HUES64 (cell line): ENCODE data around the gene TAS2R4.
"Not testable (repeated sequence)": the region's sequence is repeated elsewhere in the genome, so short reads cannot be mapped to it uniquely, and the experiment has no call there.

Experiments used
- H3K27ac ChIP-seq: 2 replicates; pipeline ENCODE4 v1.7.0; 2013; ENCODE audit warnings: low read depth, low read length, inconsistent platforms
- H3K27me3 ChIP-seq: 2 replicates; pipeline ENCODE4 v1.6.1; 2013; ENCODE audit warnings: mild to moderate bottlenecking, low read length; ENCODE audit not compliant: insufficient read depth
- H3K36me3 ChIP-seq: 2 replicates; pipeline ENCODE4 v1.6.1; 2013; ENCODE audit warnings: mild to moderate bottlenecking, low read length; ENCODE audit not compliant: insufficient read depth
- H3K4me1 ChIP-seq: 2 replicates; pipeline ENCODE4 v1.6.1; 2013; ENCODE audit warnings: mild to moderate bottlenecking, low read length, moderate library complexity; ENCODE audit not compliant: insufficient read depth
- H3K4me3 ChIP-seq: 2 replicates; pipeline ENCODE4 v1.5.1; 2013; ENCODE audit warnings: mild to moderate bottlenecking, low read length, moderate library complexity
- H3K9ac ChIP-seq: 2 replicates; pipeline ENCODE4 v1.6.1; 2013; ENCODE audit warnings: mild to moderate bottlenecking, low read depth, low read length
- H3K9me3 ChIP-seq: 2 replicates; pipeline ENCODE4 v1.6.1; 2013; ENCODE audit warnings: low read depth, low read length; ENCODE audit not compliant: insufficient read depth
- WGBS: fragments of 150-250, 120-280 bp; methylation state at CpG from one replicate; pipeline ENCODE4 v1.1.7; 2013; ENCODE audit warnings: missing lambda C conversion rate; 5-methylcytosine and 5-hydroxymethylcytosine counted together

Gene TAS2R4

DNA sequence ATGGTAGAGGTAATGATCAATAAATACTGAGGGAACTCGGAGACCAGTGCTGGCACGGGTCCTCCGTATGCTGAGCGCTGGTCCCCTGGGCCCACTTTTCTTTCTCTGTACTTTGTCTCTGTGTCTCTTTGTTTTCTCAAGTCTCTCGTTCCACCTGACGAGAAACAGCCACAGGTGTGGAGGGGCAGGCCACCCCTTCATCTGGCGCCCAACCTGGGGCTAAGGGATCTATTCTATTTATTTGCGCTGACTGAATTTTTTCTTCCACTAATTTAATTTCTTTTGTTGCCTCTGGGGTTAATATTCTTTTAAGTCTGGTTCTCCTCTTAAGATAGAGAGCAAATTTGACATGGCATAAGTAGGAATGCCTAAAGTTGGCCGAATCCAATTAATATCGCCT lies 24.6 kb upstream of the TAS2R4 start:
- not testable (repeated sequence) for H3K9ac ChIP-seq, H3K27ac ChIP-seq, H3K4me1 ChIP-seq, H3K27me3 ChIP-seq, H3K4me3 ChIP-seq
- Histone ChIP-seq H3K36me3 (peaks cover 97% of the 10 kb centered on the region), H3K9me3 (peaks cover 30% of the 10 kb centered on the region)
- 95% methylated on average over 8 of the region's 10 CpGs for WGBS

DNA sequence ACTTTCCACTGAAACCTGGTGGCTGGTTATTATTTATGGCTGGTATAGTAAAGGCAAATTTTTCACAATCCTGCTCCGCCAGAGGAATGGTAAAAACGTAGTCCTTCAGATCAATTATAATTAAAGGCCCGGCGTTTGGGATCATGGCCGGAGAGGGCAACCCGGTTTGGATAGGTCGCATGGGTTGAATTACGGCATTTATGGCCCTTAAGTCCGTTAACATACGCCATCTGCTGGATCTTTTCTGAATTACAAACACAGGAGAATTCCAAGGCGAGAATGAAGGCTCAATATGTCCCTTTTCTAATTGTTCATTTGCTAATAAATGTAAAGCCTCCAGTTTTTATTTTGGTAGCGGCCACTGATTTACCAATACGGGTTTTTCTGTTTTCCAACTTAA lies 23.8 kb upstream of the TAS2R4 start:
- Histone ChIP-seq H3K9ac (no peak overlapping the region), H3K36me3 (peaks cover 97% of the 10 kb centered on the region), H3K4me1 (no peaks in the 10 kb centered on the region), H3K27ac (no peak overlapping the region), H3K4me3 (no peak overlapping the region), H3K9me3 (peaks cover 30% of the 10 kb centered on the region), H3K27me3 (no peaks in the 10 kb centered on the region)
- WGBS = 92% methylated on average over 13 of the region's 13 CpGs

DNA sequence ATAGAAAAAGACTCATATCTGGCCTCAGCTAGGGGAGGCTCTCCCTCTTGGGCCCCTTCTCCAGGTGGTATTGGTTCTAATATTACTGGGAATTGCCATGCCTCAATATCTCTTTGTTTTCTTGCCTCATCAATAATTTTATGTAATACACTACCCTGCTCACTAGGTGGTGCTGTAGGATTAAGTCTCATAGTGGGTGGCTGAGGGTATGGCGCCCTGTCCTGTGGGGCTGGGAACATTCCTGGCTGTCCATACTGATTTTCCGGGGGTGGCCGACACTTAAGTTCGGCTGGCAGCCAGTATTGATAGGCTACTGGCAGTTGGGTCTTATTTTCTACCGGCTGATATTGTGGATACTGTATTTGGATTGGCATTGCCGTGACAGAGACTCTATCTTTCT lies 21.5 kb upstream of the TAS2R4 start:
- H3K36me3 ChIP-seq = peaks cover 95% of the 10 kb centered on the region
- no peak overlapping the region for H3K4me3 ChIP-seq
- H3K9me3 ChIP-seq = peaks cover 24% of the 10 kb centered on the region
- no peaks in the 10 kb centered on the region for H3K4me1 ChIP-seq
- no peak overlapping the region for H3K9ac ChIP-seq
- no peaks in the 10 kb centered on the region for H3K27me3 ChIP-seq
- no peak overlapping the region for H3K27ac ChIP-seq
- WGBS = 96% methylated on average over 6 of the region's 6 CpGs

DNA sequence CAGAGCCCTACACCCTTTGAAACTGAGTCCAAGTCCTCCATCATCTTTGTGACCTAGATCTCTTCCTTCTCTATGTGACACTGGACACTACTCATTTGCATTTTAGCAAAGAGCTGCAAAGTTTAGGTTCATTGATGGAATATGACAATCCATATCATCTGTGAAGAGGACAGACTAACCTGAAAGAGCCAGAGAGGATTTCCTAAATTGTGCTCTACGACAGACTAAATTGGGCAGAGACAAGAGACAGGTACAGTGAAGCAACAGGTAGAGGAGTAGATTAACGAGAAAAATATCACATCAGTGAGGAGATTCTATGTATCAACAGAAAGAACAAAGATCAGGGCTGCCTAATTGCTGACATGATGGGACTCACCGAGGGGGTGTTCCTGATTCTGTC lies 12.7 kb upstream of the TAS2R4 start, which contains the start of gene TAS2R3:
Gene TAS2R3, plus strand, starts transcription at position 301 of the 400 bp plus-strand sequence. Its CDS starts 62 bp downstream, at position 363.
- 93% methylated on average over 3 of the region's 3 CpGs for WGBS
- Histone ChIP-seq H3K9ac (no peak within 1 kb of the TSS), H3K4me1 (no peaks in the 10 kb centered on the region), H3K4me3 (no peak within 1 kb of the TSS), H3K27me3 (no peaks in the 10 kb centered on the region), H3K36me3 (peaks cover 53% of the 10 kb centered on the region), H3K9me3 (no peaks in the 10 kb centered on the region), H3K27ac (no peak within 1 kb of the TSS)

DNA sequence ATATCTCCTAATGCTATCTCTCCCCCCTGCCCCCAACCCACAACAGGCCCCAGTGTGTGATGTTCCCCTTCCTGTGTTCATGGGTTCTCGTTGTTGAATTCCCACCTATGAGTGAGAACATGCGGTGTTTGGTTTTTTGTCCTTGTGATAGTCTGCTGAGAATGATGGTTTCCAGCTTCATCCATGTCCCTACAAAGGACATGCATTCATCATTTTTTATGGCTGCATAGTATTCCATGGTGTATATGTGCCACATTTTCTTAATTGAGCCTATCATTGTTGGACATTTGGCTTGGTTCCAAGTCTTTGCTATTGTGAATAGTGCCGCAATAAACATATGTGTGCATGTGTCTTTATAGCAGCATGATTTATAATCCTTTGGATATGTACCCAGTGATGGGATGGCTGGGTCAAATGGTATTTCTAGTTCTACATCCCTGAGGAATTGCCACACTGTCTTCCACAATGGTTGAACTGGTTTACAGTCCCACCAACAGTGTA lies 6.3 kb upstream of the TAS2R4 start:
- not testable (repeated sequence) for H3K27ac ChIP-seq, H3K27me3 ChIP-seq, H3K4me1 ChIP-seq, H3K9me3 ChIP-seq, H3K9ac ChIP-seq, H3K4me3 ChIP-seq
- 100% methylated on average over 2 of the region's 3 CpGs for WGBS
- H3K36me3 ChIP-seq = peaks cover 11% of the 10 kb centered on the region

DNA sequence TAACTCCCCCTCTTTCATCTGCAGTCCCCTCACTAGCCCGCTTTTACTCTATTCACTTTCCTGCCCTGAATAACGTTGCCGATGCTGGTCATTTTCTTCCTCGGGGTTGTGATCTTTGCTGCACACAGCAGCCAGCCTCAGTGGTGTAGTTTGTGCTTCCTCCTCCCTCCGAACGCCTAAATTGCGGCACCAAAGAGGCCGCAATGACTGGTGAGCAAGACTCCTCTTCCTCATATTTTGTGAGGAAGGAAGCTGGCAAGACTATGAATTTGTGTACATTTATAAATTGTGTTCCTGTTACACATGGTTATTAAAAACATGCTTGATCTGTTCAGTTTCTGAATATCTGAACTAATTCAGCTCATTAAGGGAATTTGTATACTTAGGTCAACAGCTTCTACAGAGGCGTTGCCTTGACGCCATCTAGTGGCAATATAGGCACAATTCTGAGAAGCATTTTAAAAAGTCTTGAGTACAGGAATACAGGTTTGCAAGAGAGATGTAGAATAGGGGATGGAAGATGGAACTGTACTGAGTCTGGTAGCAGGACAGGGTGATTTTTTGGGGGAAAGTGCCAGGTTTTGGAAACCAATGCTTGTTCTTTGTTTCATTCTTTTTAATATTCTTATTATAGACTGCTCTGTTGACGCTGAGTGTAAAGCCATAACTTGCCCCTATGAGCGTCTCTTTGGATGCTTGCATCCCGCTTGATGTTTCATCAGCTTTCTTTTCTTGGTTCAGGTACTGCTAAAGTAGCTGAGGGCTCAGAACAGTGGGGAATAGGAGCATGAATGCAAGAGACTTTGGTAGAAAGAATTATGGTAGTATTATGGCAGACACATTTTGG lies 9.5 kb downstream of the TAS2R4 start:
- Histone ChIP-seq H3K4me1 (no peaks in the 10 kb centered on the region), H3K27me3 (no peaks in the 10 kb centered on the region), H3K9me3 (no peaks in the 10 kb centered on the region), H3K36me3 (peaks cover 18% of the 10 kb centered on the region), H3K9ac (no peak overlapping the region), H3K4me3 (no peak overlapping the region), H3K27ac (no peak overlapping the region)
- WGBS = 84% methylated on average over 12 of the region's 13 CpGs

DNA sequence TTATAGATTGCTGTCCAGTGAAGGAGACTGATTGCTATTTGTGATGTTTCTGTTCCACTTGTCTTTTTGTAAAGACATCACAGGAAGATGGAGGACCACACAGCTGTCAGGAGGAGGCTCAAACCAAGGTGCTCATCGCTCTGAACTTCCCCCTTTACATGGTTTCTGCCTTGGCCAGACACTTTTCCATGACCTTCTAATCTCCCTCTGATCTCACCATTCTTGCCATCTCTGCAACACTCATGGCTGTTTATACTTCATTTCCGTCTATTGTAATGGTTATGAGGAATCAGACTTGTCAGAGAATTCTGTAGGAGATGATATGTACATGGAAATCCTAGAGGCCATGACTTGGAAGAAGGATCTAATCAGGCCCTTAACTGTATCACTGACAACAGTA lies 11.8 kb downstream of the TAS2R4 start:
- Histone ChIP-seq H3K4me1 (no peaks in the 10 kb centered on the region), H3K9me3 (no peaks in the 10 kb centered on the region), H3K27me3 (no peaks in the 10 kb centered on the region), H3K27ac (no peak overlapping the region), H3K36me3 (peaks cover 18% of the 10 kb centered on the region), H3K4me3 (no peak overlapping the region), H3K9ac (no peak overlapping the region)
- WGBS = 96% methylated on average over 2 of the region's 2 CpGs

DNA sequence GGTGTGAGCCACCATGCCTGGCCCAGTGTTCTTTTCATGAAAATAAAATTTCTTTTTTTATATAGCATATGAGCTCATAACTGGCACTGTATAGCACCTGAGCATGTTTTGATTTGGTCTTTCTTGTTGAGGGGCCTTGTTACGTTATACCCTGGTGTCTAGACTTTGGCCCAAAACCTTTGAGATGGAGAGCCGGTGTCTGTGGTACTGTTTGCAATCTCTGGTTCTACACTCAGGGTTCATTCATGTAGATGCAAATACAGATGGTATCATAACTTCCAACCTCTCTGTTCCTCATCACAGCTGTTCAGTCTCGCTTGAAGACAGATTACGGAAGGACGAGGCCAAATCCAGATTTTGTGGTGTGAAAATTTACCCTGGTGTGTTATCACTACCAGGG lies 13.4 kb downstream of the TAS2R4 start, which contains the start of gene TAS2R5:
Gene TAS2R5, plus strand, starts transcription at position 301 of the 400 bp plus-strand sequence. CDS start 145 bp downstream, outside the sequence.
- no peak within 1 kb of the TSS for H3K27ac ChIP-seq
- H3K9me3 ChIP-seq = no peaks in the 10 kb centered on the region
- WGBS = 99% methylated on average over 5 of the region's 5 CpGs
- no peak within 1 kb of the TSS for H3K4me3 ChIP-seq
- H3K4me1 ChIP-seq = no peaks in the 10 kb centered on the region
- H3K36me3 ChIP-seq = peaks cover 18% of the 10 kb centered on the region
- H3K27me3 ChIP-seq = no peaks in the 10 kb centered on the region
- H3K9ac ChIP-seq = no peak within 1 kb of the TSS

DNA sequence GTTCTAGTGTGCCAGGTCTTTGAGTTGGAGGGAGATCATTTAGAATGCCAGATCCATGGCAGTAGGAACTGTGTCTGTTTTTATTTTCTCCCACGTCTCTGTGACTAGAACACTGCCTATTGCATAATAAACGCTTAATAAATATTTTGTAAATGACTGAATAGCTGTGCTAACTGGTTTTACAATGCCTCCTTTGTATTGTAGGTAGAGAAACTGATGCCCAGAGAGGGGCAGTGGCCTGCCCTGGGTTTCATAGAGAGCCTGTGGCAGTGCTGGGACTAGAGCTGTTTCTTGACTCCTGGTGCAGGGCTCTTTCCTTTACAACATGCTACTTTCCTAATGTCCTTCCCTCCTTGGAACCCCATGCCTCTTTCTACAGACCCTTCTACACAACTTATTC lies 16.1 kb downstream of the TAS2R4 start:
- peaks cover 17% of the 10 kb centered on the region for H3K36me3 ChIP-seq
- H3K27me3 ChIP-seq = no peaks in the 10 kb centered on the region
- H3K9ac ChIP-seq = no peak overlapping the region
- no peaks in the 10 kb centered on the region for H3K4me1 ChIP-seq
- no peak overlapping the region for H3K4me3 ChIP-seq
- H3K9me3 ChIP-seq = no peaks in the 10 kb centered on the region
- WGBS = 93% methylated on average over 2 of the region's 2 CpGs
- no peak overlapping the region for H3K27ac ChIP-seq

DNA sequence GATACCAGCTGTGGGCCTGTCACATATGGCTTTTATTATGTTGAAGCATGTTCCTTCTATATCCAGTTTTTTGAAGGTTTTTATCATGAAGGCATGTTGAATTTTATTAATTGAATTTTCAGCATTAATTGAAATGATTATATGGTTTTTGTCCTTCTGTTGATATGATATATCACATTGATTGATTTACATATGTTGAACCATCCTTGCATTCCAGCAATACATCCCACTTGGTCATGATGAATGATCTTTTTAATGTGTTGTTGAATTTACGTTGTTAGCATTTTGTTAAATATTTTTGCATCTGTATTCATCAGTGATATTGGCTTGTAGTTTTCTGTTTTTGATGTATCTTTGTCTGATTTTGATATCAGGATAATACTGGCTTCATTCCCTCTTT lies 43.6 kb downstream of the TAS2R4 start:
- no peak overlapping the region for H3K4me3 ChIP-seq
- no peaks in the 10 kb centered on the region for H3K4me1 ChIP-seq
- H3K9me3 ChIP-seq = peaks cover 19% of the 10 kb centered on the region; the same call in 1 of the 2 replicates
- no peaks in the 10 kb centered on the region for H3K27me3 ChIP-seq
- no peak overlapping the region for H3K27ac ChIP-seq
- H3K9ac ChIP-seq = no peak overlapping the region
- no peaks in the 10 kb centered on the region for H3K36me3 ChIP-seq
- WGBS = 100% methylated on average over 1 of the region's 1 CpG

DNA sequence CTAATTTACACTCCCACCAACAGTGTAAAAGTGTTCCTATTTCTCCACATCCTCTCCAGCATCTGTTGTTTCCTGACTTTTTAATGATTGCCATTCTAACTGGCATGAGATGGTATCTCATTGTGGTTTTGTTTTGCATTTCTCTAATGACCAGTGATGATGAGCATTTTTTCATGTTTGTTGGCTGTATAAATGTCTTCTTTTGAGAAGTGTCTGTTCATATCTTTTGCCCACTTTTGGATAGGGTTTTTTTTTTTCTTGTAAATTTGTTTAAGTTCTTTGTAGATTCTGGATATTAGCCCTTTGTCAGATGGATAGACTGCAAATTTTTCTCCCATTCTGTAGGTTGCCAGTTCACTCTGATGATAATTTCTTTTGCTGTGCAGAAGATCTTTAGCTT lies 46.0 kb downstream of the TAS2R4 start:
- not testable (repeated sequence) for H3K9ac ChIP-seq, H3K4me3 ChIP-seq, H3K36me3 ChIP-seq, H3K4me1 ChIP-seq, H3K27me3 ChIP-seq, H3K27ac ChIP-seq
- H3K9me3 ChIP-seq = peaks cover 19% of the 10 kb centered on the region; the same call in 1 of the 2 replicates
